Spleen (tissue), 7 donors: ENCODE results near the gene MMP27.

Source experiments
- POLR2A ChIP-seq, 3 donors: fragments of 450-650 bp; IDR thresholded peaks; one replicate each; pipeline ENCODE4 v1.5.1; 2017; ENCODE audit warnings: antibody characterized with exemption in 3 of 3, mild to moderate bottlenecking in 1 of 3
- TF ChIP-seq, protein P1 (sequence below), 11 experiments: fragments of 200-600 bp in 7 of 11; fragments of 450-650 bp in 4 of 11; sonication (generic) in 4 of 11; IDR thresholded peaks in 8 of 11; conservative IDR thresholded peaks in 3 of 11; 1 replicate in 7 of 11; 2 replicates in 4 of 11; pipeline versions ENCODE4 v1.4.0 to v1.8.0; 2016 to 2021; ENCODE audit warnings: antibody characterized with exemption in 11 of 11, inconsistent platforms in 4 of 11, mild to moderate bottlenecking in 1 of 11
- donor health status: DM: no; HTN: no; CAD: no; lungs with moderate emphysema.
- donor health status: DM: no; HTN: no; CAD: no.
- donor health status: DM: no; HTN: no; CAD: no.

DNA sequence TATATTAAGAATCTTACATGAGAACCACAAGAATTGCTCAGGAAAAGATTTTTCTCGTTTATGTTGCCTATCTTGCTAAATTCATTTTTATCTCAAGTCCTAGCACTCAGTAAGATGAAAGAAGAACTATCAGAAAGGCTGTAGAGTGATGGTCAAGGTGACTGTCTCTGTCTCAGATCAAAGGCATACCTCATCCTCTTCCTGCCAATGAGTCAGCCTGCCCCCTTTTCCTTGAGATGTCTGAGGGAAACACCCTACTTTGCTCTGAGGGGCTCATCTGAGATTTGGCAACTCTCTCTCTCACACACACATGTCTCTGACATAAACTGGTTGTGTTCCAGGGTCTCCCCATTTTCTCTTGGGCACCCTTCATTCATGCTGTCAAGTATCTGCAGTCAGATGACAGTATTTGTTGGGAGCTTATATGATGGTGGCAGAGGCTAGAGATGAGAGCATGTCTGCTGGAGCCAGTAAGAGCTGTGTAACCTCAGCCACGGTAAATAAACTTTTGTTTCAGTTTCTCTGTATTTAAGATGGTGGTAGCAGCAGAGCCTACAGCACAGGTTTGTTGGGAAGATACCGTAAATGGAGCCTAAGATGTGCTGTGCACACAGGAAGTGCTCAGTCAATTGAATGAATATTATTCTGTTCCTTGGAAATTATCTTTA lies 1.6 kb downstream of the MMP27 start:
- TF ChIP-seq, protein P1, sequence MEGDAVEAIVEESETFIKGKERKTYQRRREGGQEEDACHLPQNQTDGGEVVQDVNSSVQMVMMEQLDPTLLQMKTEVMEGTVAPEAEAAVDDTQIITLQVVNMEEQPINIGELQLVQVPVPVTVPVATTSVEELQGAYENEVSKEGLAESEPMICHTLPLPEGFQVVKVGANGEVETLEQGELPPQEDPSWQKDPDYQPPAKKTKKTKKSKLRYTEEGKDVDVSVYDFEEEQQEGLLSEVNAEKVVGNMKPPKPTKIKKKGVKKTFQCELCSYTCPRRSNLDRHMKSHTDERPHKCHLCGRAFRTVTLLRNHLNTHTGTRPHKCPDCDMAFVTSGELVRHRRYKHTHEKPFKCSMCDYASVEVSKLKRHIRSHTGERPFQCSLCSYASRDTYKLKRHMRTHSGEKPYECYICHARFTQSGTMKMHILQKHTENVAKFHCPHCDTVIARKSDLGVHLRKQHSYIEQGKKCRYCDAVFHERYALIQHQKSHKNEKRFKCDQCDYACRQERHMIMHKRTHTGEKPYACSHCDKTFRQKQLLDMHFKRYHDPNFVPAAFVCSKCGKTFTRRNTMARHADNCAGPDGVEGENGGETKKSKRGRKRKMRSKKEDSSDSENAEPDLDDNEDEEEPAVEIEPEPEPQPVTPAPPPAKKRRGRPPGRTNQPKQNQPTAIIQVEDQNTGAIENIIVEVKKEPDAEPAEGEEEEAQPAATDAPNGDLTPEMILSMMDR (IDR thresholded peaks at IDR 0.05 in 8 of 11, conservative IDR thresholded peaks at IDR 0.05 in 3 of 11) = no peak
- TF ChIP-seq POLR2A (IDR thresholded peaks at IDR 0.05) = no peak
